ENCODE measurements around the gene SGPP2.

The SGPP2 gene

GRCh38 chr2:222494104-222494739, 69.9 kb downstream of the SGPP2 start:
- TF ChIP-seq REST (tag by site-specific recombination; IDR thresholded peaks at IDR 0.05) (no peak), ZNF610 (tag by site-specific recombination; IDR thresholded peaks at IDR 0.05; ENCODE audit: borderline replicate concordance) (no peak), ZNF274 (IDR thresholded peaks at IDR 0.05; ENCODE audit: low read length) (no peak), ZNF274 (tag by site-specific recombination; IDR thresholded peaks at IDR 0.05; ENCODE audit: borderline replicate concordance) (no peak), ZNF114 (tag by site-specific recombination; IDR thresholded peaks at IDR 0.05) (no peak), ZNF561 (tag by site-specific recombination; IDR thresholded peaks at IDR 0.05; ENCODE audit: borderline replicate concordance) (no peak), KLF1 (tag by site-specific recombination; IDR thresholded peaks at IDR 0.05) (no peak)
- TF ChIP-seq, protein P1, sequence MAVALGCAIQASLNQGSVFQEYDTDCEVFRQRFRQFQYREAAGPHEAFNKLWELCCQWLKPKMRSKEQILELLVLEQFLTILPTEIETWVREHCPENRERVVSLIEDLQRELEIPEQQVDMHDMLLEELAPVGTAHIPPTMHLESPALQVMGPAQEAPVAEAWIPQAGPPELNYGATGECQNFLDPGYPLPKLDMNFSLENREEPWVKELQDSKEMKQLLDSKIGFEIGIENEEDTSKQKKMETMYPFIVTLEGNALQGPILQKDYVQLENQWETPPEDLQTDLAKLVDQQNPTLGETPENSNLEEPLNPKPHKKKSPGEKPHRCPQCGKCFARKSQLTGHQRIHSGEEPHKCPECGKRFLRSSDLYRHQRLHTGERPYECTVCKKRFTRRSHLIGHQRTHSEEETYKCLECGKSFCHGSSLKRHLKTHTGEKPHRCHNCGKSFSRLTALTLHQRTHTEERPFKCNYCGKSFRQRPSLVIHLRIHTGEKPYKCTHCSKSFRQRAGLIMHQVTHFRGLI (tag by site-specific recombination; IDR thresholded peaks at IDR 0.05) = no peak
- ChIA-PET CTCF (interaction anchor here (1.4 kb wide), 1 partner anchor 436 kb away, joined by 3 read pairs; no protein-coding TSS in a partner anchor), POLR2A (no interaction called here)
- no peaks in the 10 kb centered on the region for H3K9me3 ChIP-seq (ENCODE audit: control insufficient read depth, insufficient read depth, low read depth, low read length)
- no peaks in the 10 kb centered on the region for H3K4me1 ChIP-seq (ENCODE audit: control insufficient read depth, insufficient read depth, low read length)
- no peak overlapping the region for H3K4me3 ChIP-seq (ENCODE audit: low read depth, low read length)
- no peaks in the 10 kb centered on the region; a peak in 1 of 3 replicates for H3K36me3 ChIP-seq (ENCODE audit: control insufficient read depth in 2 of 2, insufficient read depth in 1 of 2, low read length in 2 of 2)
- H3K27ac ChIP-seq (ENCODE audit: extremely low read depth, low read depth, low read length) = no peak overlapping the region

GRCh38 chr2:222495388-222495787, 71.0 kb downstream of the SGPP2 start:
- Histone ChIP-seq H3K36me3 (ENCODE audit: control insufficient read depth in 2 of 2, insufficient read depth in 1 of 2, low read length in 2 of 2) (no peaks in the 10 kb centered on the region), H3K4me3 (ENCODE audit: low read depth, low read length) (no peak overlapping the region), H3K27ac (ENCODE audit: extremely low read depth, low read depth, low read length) (no peak overlapping the region), H3K4me1 (ENCODE audit: control insufficient read depth, insufficient read depth, low read length) (no peaks in the 10 kb centered on the region), H3K9me3 (ENCODE audit: control insufficient read depth, insufficient read depth, low read depth, low read length) (no peaks in the 10 kb centered on the region)
- CTCF ChIA-PET = interaction anchor here (1.4 kb wide), 1 partner anchor 438 kb away, joined by 3 read pairs; no protein-coding TSS in a partner anchor
- no peak for TF ChIP-seq ZBTB20 (tag by site-specific recombination; IDR thresholded peaks at IDR 0.05)
- TF ChIP-seq, protein P2, sequence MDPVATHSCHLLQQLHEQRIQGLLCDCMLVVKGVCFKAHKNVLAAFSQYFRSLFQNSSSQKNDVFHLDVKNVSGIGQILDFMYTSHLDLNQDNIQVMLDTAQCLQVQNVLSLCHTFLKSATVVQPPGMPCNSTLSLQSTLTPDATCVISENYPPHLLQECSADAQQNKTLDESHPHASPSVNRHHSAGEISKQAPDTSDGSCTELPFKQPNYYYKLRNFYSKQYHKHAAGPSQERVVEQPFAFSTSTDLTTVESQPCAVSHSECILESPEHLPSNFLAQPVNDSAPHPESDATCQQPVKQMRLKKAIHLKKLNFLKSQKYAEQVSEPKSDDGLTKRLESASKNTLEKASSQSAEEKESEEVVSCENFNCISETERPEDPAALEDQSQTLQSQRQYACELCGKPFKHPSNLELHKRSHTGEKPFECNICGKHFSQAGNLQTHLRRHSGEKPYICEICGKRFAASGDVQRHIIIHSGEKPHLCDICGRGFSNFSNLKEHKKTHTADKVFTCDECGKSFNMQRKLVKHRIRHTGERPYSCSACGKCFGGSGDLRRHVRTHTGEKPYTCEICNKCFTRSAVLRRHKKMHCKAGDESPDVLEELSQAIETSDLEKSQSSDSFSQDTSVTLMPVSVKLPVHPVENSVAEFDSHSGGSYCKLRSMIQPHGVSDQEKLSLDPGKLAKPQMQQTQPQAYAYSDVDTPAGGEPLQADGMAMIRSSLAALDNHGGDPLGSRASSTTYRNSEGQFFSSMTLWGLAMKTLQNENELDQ (tag by site-specific recombination; IDR thresholded peaks at IDR 0.05; ENCODE audit: low read depth) = no peak
- TF ChIP-seq, protein P3, sequence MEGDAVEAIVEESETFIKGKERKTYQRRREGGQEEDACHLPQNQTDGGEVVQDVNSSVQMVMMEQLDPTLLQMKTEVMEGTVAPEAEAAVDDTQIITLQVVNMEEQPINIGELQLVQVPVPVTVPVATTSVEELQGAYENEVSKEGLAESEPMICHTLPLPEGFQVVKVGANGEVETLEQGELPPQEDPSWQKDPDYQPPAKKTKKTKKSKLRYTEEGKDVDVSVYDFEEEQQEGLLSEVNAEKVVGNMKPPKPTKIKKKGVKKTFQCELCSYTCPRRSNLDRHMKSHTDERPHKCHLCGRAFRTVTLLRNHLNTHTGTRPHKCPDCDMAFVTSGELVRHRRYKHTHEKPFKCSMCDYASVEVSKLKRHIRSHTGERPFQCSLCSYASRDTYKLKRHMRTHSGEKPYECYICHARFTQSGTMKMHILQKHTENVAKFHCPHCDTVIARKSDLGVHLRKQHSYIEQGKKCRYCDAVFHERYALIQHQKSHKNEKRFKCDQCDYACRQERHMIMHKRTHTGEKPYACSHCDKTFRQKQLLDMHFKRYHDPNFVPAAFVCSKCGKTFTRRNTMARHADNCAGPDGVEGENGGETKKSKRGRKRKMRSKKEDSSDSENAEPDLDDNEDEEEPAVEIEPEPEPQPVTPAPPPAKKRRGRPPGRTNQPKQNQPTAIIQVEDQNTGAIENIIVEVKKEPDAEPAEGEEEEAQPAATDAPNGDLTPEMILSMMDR (tag by site-specific recombination; IDR thresholded peaks at IDR 0.05) = no peak
- TF ChIP-seq ZNF501 (tag by site-specific recombination; IDR thresholded peaks at IDR 0.05) = no peak
- POLR2A ChIA-PET = no interaction called here
